ENCODE results near the gene ZNF264.

- TF ChIP-seq, protein P1, sequence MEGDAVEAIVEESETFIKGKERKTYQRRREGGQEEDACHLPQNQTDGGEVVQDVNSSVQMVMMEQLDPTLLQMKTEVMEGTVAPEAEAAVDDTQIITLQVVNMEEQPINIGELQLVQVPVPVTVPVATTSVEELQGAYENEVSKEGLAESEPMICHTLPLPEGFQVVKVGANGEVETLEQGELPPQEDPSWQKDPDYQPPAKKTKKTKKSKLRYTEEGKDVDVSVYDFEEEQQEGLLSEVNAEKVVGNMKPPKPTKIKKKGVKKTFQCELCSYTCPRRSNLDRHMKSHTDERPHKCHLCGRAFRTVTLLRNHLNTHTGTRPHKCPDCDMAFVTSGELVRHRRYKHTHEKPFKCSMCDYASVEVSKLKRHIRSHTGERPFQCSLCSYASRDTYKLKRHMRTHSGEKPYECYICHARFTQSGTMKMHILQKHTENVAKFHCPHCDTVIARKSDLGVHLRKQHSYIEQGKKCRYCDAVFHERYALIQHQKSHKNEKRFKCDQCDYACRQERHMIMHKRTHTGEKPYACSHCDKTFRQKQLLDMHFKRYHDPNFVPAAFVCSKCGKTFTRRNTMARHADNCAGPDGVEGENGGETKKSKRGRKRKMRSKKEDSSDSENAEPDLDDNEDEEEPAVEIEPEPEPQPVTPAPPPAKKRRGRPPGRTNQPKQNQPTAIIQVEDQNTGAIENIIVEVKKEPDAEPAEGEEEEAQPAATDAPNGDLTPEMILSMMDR (IDR thresholded peaks at IDR 0.05) = no peak
- no peak for TF ChIP-seq POLR2A (IDR thresholded peaks at IDR 0.05)
Observed at GRCh38 chr19:57269515-57270250, 78.4 kb downstream of the ZNF264 start.
